ENCODE results near the gene ANO1.

ANO1 gene

DNA sequence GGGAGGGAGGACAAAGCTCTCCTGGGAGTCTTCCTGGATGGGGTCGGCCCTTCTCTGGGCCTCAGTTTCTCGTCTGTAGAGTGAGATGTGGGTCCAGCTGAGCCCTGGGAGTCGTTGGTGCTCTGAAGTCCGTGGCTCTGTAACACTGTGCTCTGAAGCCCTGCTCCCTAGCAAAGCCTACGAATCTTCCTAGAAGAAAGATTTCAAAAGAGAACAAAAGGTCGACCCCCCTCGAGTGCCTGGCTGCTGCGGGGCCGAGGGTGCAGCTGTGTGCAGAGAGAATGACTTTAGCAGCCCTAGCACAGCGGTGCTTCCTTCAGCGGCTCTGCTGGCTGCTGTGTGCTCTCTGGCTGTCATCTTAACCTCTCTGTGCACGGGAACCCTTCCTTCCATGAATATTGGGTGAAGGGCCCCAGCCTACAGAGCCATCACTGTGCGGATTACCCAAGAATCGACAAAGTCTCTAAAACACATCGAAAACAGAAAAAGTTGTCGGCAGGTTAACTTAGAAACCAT lies 10.7 kb downstream of the ANO1 start:
- Histone ChIP-seq H4K91ac (ENCODE audit: low read depth, low read length) (no peak overlapping the region), H3K9me3 (ENCODE audit: insufficient read depth, low read depth, low read length) (peaks cover 4% of the 10 kb centered on the region), H4K12ac (ENCODE audit: low read depth, low read length) (no peak overlapping the region), H3K9ac (ENCODE audit: low read length) (no peak overlapping the region), H3K4ac (ENCODE audit: low read depth, low read length) (no peak overlapping the region), H2AFZ (ENCODE audit: insufficient read depth, low read length, poor library complexity) (no peak overlapping the region), H3K36me3 (ENCODE audit: control insufficient read depth in 1 of 2, insufficient read depth in 2 of 2, low read length in 2 of 2) (no peaks in the 10 kb centered on the region), H2BK5ac (ENCODE audit: low read depth, low read length, poor library complexity) (no peak overlapping the region), H3K4me3 (ENCODE audit: low read depth, low read length) (no peak overlapping the region), H2BK12ac (ENCODE audit: low read length) (no peak overlapping the region), H3K14ac (ENCODE audit: low read length) (no peak overlapping the region), H3K23ac (ENCODE audit: low read length) (no peak overlapping the region), H2BK120ac (ENCODE audit: insufficient read depth, low read length, poor library complexity) (no peak overlapping the region), H2AK5ac (ENCODE audit: low read length) (no peak overlapping the region), H3K79me1 (ENCODE audit: low read length) (no peaks in the 10 kb centered on the region), H3K27me3 (ENCODE audit: insufficient read depth, low read length) (no peaks in the 10 kb centered on the region), H3K4me2 (ENCODE audit: low read length) (no peak overlapping the region), H3K4me1 (ENCODE audit: control insufficient read depth in 1 of 2, insufficient read depth in 2 of 2, low read length in 2 of 2) (peaks cover 3 to 9% of the 10 kb centered on the region in 2 experiments), H4K8ac (ENCODE audit: low read depth, low read length) (no peak overlapping the region), H3K79me2 (ENCODE audit: control insufficient read depth, insufficient read depth, low read length, poor library complexity) (no peaks in the 10 kb centered on the region), H3K27ac (ENCODE audit: low read depth, low read length) (no peak overlapping the region), H3K18ac (ENCODE audit: low read length) (no peak overlapping the region)
- DNase-seq, result no peak
- WGBS (ENCODE audit: extremely low coverage, insufficient coverage, insufficient read length), result no CpG with 5 or more reads among the region's 16 CpGs

DNA sequence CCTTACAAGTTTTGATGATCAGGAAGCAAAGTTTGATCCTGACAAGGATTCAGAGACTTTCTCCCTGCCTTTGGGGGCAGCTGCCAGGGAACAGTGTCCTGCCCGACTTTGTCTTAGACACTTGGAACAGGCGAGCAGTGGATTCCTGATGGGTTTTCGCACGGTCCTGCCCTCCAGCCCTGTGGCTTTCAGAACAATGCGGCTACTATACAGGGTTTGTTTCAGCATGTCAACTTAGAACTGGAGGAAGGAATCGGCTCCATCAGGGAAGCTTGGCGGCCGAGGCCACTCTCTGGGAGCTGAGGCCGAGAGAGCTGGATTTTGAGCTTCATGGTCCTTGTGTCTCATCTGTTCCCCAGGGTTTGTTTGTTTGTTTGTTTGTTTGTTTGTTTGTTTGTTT lies 11.5 kb downstream of the ANO1 start:
- H3K9me3 ChIP-seq (ENCODE audit: insufficient read depth, low read depth, low read length), result peaks cover 1% of the 10 kb centered on the region
- H3K79me2 ChIP-seq (ENCODE audit: control insufficient read depth, insufficient read depth, low read length, poor library complexity), result no peaks in the 10 kb centered on the region
- H3K14ac ChIP-seq (ENCODE audit: low read length), result no peak overlapping the region
- no peak overlapping the region for H3K18ac ChIP-seq (ENCODE audit: low read length)
- H4K91ac ChIP-seq (ENCODE audit: low read depth, low read length), result no peak overlapping the region
- H4K12ac ChIP-seq (ENCODE audit: low read depth, low read length), result no peak overlapping the region
- no peak overlapping the region for H4K8ac ChIP-seq (ENCODE audit: low read depth, low read length)
- H3K4me2 ChIP-seq (ENCODE audit: low read length), result no peak overlapping the region
- no peak overlapping the region for H2BK5ac ChIP-seq (ENCODE audit: low read depth, low read length, poor library complexity)
- no peak overlapping the region for H2AFZ ChIP-seq (ENCODE audit: insufficient read depth, low read length, poor library complexity)
- DNase-seq, result no peak
- H3K27me3 ChIP-seq (ENCODE audit: insufficient read depth, low read length), result no peaks in the 10 kb centered on the region
- no CpG with 5 or more reads among the region's 9 CpGs for WGBS (ENCODE audit: extremely low coverage, insufficient coverage, insufficient read length)
- no peaks in the 10 kb centered on the region for H3K36me3 ChIP-seq (ENCODE audit: control insufficient read depth in 1 of 2, insufficient read depth in 2 of 2, low read length in 2 of 2)
- H3K4ac ChIP-seq (ENCODE audit: low read depth, low read length), result no peak overlapping the region
- H3K4me1 ChIP-seq (ENCODE audit: control insufficient read depth in 1 of 2, insufficient read depth in 2 of 2, low read length in 2 of 2), result peaks cover 3 to 9% of the 10 kb centered on the region in 2 experiments
- no peak overlapping the region for H3K27ac ChIP-seq (ENCODE audit: low read depth, low read length)
- H2BK12ac ChIP-seq (ENCODE audit: low read length), result no peak overlapping the region
- no peak overlapping the region for H3K23ac ChIP-seq (ENCODE audit: low read length)
- no peak overlapping the region for H3K4me3 ChIP-seq (ENCODE audit: low read depth, low read length)
- no peak overlapping the region for H3K9ac ChIP-seq (ENCODE audit: low read length)
- no peak overlapping the region for H2AK5ac ChIP-seq (ENCODE audit: low read length)
- H2BK120ac ChIP-seq (ENCODE audit: insufficient read depth, low read length, poor library complexity), result no peak overlapping the region
- H3K79me1 ChIP-seq (ENCODE audit: low read length), result no peaks in the 10 kb centered on the region

DNA sequence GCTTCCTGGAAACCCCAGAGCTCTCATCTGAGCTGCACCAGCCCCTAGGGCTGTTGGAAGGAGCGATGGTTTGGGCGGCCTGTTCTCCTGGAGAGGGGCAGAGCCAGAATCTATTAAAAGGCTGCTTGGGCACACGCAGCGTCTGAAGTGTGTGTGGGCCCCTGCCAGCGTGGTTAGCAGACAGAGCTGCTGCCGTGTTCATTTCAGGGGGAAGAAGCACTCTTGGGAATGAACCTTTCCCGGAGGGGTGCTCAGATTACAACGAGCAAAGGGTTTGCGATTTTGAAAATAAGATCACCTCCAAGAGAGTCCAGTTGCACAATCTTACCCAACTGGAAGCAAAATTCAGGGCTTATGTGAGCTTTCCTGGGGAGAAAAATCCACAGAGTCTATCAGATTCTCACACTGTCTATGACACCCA lies 12.9 kb downstream of the ANO1 start:
- H2AFZ ChIP-seq (ENCODE audit: insufficient read depth, low read length, poor library complexity), result no peak overlapping the region
- no peak overlapping the region for H3K4ac ChIP-seq (ENCODE audit: low read depth, low read length)
- no peak overlapping the region for H3K4me3 ChIP-seq (ENCODE audit: low read depth, low read length)
- no peaks in the 10 kb centered on the region for H3K79me1 ChIP-seq (ENCODE audit: low read length)
- H4K8ac ChIP-seq (ENCODE audit: low read depth, low read length), result no peak overlapping the region
- no peak for DNase-seq
- H3K27me3 ChIP-seq (ENCODE audit: insufficient read depth, low read length), result no peaks in the 10 kb centered on the region
- H3K79me2 ChIP-seq (ENCODE audit: control insufficient read depth, insufficient read depth, low read length, poor library complexity), result no peaks in the 10 kb centered on the region
- H2AK5ac ChIP-seq (ENCODE audit: low read length), result no peak overlapping the region
- no peak overlapping the region for H3K23ac ChIP-seq (ENCODE audit: low read length)
- peaks cover 1% of the 10 kb centered on the region for H3K9me3 ChIP-seq (ENCODE audit: insufficient read depth, low read depth, low read length)
- no peak overlapping the region for H3K9ac ChIP-seq (ENCODE audit: low read length)
- H3K14ac ChIP-seq (ENCODE audit: low read length), result no peak overlapping the region
- H3K4me2 ChIP-seq (ENCODE audit: low read length), result no peak overlapping the region
- H2BK120ac ChIP-seq (ENCODE audit: insufficient read depth, low read length, poor library complexity), result no peak overlapping the region
- no peak overlapping the region for H3K27ac ChIP-seq (ENCODE audit: low read depth, low read length)
- no CpG with 5 or more reads among the region's 9 CpGs for WGBS (ENCODE audit: extremely low coverage, insufficient coverage, insufficient read length)
- no peak overlapping the region for H3K18ac ChIP-seq (ENCODE audit: low read length)
- H3K4me1 ChIP-seq (ENCODE audit: control insufficient read depth in 1 of 2, insufficient read depth in 2 of 2, low read length in 2 of 2), result peaks cover under 1 to 3% of the 10 kb centered on the region in 2 experiments
- no peak overlapping the region for H4K12ac ChIP-seq (ENCODE audit: low read depth, low read length)
- H3K36me3 ChIP-seq (ENCODE audit: control insufficient read depth in 1 of 2, insufficient read depth in 2 of 2, low read length in 2 of 2), result no peaks in the 10 kb centered on the region
- no peak overlapping the region for H2BK5ac ChIP-seq (ENCODE audit: low read depth, low read length, poor library complexity)
- no peak overlapping the region for H2BK12ac ChIP-seq (ENCODE audit: low read length)
- H4K91ac ChIP-seq (ENCODE audit: low read depth, low read length), result no peak overlapping the region

DNA sequence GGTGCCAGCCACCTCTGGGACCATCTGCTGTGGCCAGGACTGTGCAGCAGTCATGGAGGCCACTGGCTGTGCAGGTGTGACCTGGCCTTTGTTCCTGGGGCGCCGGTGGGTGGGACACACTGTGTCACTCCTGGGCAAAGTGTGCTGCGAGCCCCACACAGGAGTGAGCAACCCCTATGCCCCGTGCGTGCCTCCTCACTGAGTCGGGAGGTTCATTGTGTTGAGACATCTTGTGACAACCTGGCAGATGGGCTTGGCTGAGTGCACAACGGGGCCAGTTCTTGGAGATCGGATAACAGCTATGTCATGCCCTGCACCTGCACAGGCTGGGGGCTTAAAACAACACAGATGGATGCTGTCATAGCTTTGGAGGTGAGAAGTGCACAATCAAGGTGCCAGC lies 13.5 kb downstream of the ANO1 start:
- Histone ChIP-seq H3K9me3 (ENCODE audit: insufficient read depth, low read depth, low read length) (peaks cover 1% of the 10 kb centered on the region), H3K4me1 (ENCODE audit: control insufficient read depth in 1 of 2, insufficient read depth in 2 of 2, low read length in 2 of 2) (no peaks in the 10 kb centered on the region), H3K36me3 (ENCODE audit: control insufficient read depth in 1 of 2, insufficient read depth in 2 of 2, low read length in 2 of 2) (no peaks in the 10 kb centered on the region), H3K27ac (ENCODE audit: low read depth, low read length) (no peak overlapping the region), H3K14ac (ENCODE audit: low read length) (no peak overlapping the region), H2AFZ (ENCODE audit: insufficient read depth, low read length, poor library complexity) (no peak overlapping the region), H3K27me3 (ENCODE audit: insufficient read depth, low read length) (no peaks in the 10 kb centered on the region), H2AK5ac (ENCODE audit: low read length) (no peak overlapping the region), H3K23ac (ENCODE audit: low read length) (no peak overlapping the region), H3K79me1 (ENCODE audit: low read length) (no peaks in the 10 kb centered on the region), H2BK5ac (ENCODE audit: low read depth, low read length, poor library complexity) (no peak overlapping the region), H4K91ac (ENCODE audit: low read depth, low read length) (no peak overlapping the region), H3K4me2 (ENCODE audit: low read length) (no peak overlapping the region), H3K79me2 (ENCODE audit: control insufficient read depth, insufficient read depth, low read length, poor library complexity) (no peaks in the 10 kb centered on the region), H4K12ac (ENCODE audit: low read depth, low read length) (no peak overlapping the region), H3K4ac (ENCODE audit: low read depth, low read length) (no peak overlapping the region), H3K18ac (ENCODE audit: low read length) (no peak overlapping the region), H4K8ac (ENCODE audit: low read depth, low read length) (no peak overlapping the region), H3K9ac (ENCODE audit: low read length) (no peak overlapping the region), H2BK120ac (ENCODE audit: insufficient read depth, low read length, poor library complexity) (no peak overlapping the region), H3K4me3 (ENCODE audit: low read depth, low read length) (no peak overlapping the region), H2BK12ac (ENCODE audit: low read length) (no peak overlapping the region)
- WGBS (ENCODE audit: extremely low coverage, insufficient coverage, insufficient read length), result no CpG with 5 or more reads among the region's 8 CpGs
- no peak for DNase-seq

All from trophoblast cell (in vitro differentiated cells and primary cell).